Measurements from ENCODE around the gene TMEM59.

Gene TMEM59

GRCh38 chr1:53979712-53980450 lies 73.1 kb downstream of the TMEM59 start:
- no peak for DNase-seq
